GM19025 (cell line): ENCODE measurements around the gene RHCE.
"Not testable (repeated sequence)": the region's sequence is repeated elsewhere in the genome, so short reads cannot be mapped to it uniquely, and the experiment has no call there.

Source experiments
- ATAC-seq: cut with Tn5 transposase; IDR thresholded peaks from one replicate; pipeline ENCODE4 v1.9.1; 2021; ENCODE audit warnings: mild to moderate bottlenecking, low read depth, moderate library complexity; ENCODE audit not compliant: unreplicated experiment

The RHCE gene

GRCh38 chr1:25433389-25434186 is 13.0 kb upstream of the RHCE start:
- no peak for ATAC-seq

DNA sequence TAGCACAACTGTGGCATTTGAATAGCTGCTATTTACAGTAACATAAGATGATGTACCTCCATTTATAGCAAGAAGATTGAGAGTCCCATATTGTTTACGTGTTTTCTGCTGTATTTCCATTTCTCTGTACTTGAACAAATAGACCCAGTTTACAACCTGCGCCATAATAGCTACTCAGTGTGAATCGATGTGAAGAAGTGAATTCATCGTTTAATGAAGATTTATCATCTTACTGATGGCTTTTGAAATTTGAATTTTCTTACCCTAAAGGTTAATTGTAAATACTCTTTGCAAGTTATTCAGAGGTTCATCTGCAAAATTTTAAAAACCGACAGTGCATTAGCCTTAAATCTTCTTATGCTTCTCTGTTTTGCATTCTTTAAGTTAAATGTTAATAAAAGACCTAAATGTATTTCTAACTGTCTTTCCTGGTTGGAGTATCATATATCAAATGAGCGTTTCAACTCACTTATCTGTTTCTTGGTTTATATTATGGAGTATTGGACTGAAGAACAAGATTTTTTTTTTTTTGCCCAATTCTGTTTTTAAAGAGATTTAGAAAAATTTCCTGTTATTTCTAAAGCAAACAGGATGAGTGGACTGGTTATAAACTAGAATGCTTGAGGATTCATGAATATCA is 12.2 kb upstream of the RHCE start:
- ATAC-seq, result no peak

- no peak for ATAC-seq
These were observed 11.5 kb upstream of the RHCE start for GRCh38 chr1:25431955-25432719.

- ATAC-seq, result peak; percentile 19
These were observed 10.6 kb upstream of the RHCE start for GRCh38 chr1:25430967-25431881.

DNA sequence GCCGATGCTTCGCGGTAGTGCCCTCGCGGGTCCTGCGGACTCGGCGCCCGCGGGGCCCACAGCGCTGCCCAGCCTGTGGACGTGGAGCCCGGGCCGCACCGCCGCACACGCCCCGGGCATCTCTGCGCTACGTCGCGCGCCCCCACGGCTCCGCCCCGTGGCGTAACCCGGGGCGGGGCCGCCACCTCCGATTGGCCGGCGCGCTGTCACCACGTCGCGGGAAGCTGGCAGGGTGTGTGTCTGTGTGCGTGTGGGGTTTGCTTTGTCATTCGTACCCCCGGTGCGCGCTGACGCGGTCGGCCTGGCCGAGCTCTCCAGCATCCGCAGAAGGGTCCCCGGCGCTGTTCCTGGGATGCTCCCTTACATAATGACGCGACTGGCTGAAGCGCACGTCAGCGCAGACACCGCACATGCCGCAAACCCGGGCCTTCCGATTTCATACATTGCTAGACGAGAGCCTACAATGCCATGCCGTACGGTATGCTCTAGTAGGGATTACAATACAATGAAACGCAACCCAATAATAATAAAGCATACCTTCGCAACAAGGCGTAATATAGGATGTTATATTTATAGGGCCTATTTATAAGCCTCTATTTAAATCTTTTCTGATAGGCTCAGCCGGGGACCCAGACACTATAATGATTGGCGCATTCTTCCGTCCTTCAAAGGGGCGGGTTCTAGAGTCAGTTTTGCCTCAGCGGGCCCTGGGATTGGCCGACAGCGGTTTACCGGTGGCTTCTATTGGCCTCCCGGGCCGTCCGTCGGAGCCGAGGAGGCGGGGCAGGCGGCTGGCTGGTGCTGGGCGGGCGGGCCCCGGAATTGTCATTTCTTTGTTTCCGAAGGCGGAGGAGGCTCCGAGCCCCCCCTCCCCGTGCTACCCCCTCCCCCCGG is 9.7 kb upstream of the RHCE start, which contains the start of gene MACO1:
MACO1 (plus strand) TSS at position 825 of the 894 bp plus-strand sequence. CDS start 202 bp downstream, outside the sequence.
- ATAC-seq, result peak; percentile 81

GRCh38 chr1:25428475-25429166 is 8.0 kb upstream of the RHCE start:
- ATAC-seq, result no peak

GRCh38 chr1:25427696-25428095 is 7.1 kb upstream of the RHCE start:
- ATAC-seq, result no peak

DNA sequence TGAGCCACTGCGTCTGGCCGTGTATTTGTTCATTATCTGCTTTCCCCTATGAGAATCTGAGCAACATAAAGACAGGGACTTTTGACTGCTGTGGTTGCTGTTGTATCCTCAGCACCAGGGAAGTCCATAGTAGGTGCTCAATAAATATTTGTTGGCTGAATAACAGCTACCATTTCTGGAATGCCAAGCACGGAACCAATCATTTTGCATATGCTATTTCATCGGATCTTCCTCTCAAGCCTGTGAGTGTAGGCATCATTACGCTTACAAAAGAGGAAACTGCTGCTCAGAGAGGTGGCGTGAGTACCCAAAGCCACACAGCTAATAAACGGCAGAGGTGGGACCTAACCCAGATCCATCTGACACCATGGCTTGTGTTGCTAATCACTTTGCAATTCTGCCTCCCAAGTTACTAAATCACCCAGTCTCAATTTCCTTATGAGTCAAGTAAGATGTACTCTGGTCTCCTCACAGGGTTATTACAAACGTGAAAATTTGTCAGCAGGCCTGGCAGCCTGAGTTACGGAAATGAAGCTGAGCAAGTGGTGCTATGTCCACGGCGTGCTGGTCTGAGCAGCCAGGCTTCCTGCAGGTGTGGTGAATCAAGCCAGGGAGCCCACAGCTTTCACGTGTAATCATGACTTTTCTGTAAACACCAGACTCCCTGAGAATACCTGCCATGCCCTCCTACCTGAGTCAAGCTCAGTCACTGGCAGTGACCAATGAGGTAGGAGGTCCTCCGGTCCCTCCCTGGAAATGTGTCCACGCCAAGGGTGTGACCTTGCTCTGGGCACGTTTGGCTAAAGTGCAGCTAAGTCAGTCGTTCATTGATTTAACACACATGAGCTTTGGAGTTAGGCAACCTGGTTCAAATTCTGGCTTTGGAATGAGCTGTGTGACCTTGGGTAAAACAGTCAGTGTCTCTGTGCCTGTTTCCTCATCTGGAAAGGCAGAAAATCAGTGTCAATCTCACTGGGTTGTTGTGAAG is 4.8 kb upstream of the RHCE start:
- no peak for ATAC-seq

DNA sequence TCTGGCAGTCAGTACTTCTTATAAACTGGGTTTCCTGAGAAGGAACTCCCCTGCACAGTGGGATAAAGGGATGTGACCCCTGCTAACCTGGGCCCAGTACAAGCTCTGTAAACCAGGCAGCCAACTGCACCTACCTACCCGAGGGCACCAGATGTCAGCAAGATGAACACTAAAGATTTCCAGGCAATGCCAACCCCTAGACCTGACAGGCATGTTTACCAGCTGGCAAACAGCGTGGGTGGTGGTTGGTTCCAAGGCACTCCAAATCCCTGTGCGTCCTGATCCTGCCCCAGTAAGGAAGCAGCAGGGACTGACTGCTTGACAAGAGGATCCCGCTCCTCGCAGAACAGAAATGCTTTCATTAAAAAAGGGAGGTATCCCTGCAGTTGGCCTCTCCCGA is 2.6 kb upstream of the RHCE start:
- not testable (repeated sequence) for ATAC-seq

GRCh38 chr1:25419339-25419738 is 1.3 kb downstream of the RHCE start:
- ATAC-seq, result not testable (repeated sequence)

GRCh38 chr1:25417280-25417679 is 3.3 kb downstream of the RHCE start:
- not testable (repeated sequence) for ATAC-seq

- not testable (repeated sequence) for ATAC-seq
These were observed 6.0 kb downstream of the RHCE start for GRCh38 chr1:25414578-25414977.

GRCh38 chr1:25414157-25414556 is 6.5 kb downstream of the RHCE start:
- ATAC-seq, result not testable (repeated sequence)

DNA sequence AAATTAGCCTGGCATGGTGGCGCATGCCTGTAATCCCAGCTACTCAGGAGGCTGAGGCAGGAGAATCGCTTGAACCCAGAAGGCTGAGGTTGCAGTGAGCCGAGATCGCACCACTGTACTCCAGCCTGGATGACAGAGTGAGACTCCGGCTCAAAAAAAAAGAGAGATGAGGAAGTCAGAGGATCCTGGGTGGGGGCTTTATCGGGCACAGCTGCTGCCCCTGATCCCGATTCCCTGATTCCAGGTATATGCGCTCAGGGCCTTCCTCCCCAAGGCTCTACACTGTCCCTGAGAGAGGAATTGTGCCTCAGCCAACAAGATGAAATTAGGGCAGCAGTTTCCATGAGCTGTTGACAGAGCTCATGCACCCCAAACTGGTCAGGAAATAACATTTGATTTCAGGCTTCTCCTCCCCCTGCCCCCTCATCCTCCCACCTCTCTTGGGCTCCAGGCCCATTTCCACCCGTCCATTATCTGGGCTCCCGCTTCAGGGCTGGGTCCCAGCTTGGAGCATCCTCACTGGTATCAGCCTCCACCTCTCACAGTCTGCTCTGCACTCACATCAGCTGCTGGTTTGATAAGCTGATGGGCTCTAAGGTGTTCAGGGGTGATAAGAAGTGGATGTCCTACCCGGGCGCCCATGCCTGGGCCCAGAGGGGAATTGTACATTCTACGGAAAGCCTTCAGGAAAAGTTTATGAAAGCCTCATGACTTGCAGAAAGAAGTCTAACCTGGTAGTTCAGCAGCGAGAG is 7.6 kb downstream of the RHCE start:
- not testable (repeated sequence) for ATAC-seq

- ATAC-seq, result not testable (repeated sequence)
These were observed 10.8 kb downstream of the RHCE start for GRCh38 chr1:25409641-25410427.
